SU-DHL-6 (cell line): ENCODE results near the gene NCKAP5.

Experiments used
- H2AFZ ChIP-seq: fragments of 200-600 bp; sonication (generic); 2 replicates; pipeline ENCODE4 v1.6.1; 2014; ENCODE audit warnings: low read depth, mild to moderate bottlenecking, moderate library complexity, mixed read lengths, antibody characterized with exemption, low read length; ENCODE audit not compliant: severe bottlenecking
- H3F3A ChIP-seq: fragments of 200-600 bp; shearing (Covaris generic); 2 replicates; pipeline ENCODE4 v1.6.0; 2016; ENCODE audit warnings: antibody characterized with exemption, mild to moderate bottlenecking; ENCODE audit not compliant: insufficient read depth
- H3K27ac ChIP-seq: fragments of 200-600 bp; sonication (generic); 2 replicates; pipeline ENCODE4 v1.5.1; 2016; ENCODE audit warnings: low read depth, mild to moderate bottlenecking, low read length, moderate library complexity, mixed read lengths
- H3K27me3 ChIP-seq: fragments of 200-600 bp; sonication (generic), shearing (Covaris generic); 2 replicates; pipeline ENCODE4 v1.6.0; 2014; ENCODE audit warnings: mild to moderate bottlenecking, low read length
- H3K36me3 ChIP-seq: fragments of 200-600 bp; sonication (generic); 2 replicates; pipeline ENCODE4 v1.6.1; 2014; ENCODE audit warnings: mild to moderate bottlenecking, low read length, mixed read lengths
- H3K4me2 ChIP-seq: fragments of 300-600, 200-600 bp; shearing (Covaris generic), sonication (generic); 2 replicates; pipeline ENCODE4 v1.6.0; 2014; ENCODE audit warnings: low read length, low read depth, mild to moderate bottlenecking; ENCODE audit not compliant: poor library complexity, severe bottlenecking
- H3K4me3 ChIP-seq: fragments of 200-600 bp; sonication (generic); 2 replicates; pipeline ENCODE4 v1.5.1; 2014; ENCODE audit warnings: antibody characterized with exemption, low read length, mild to moderate bottlenecking, mixed read lengths; ENCODE audit not compliant: insufficient read depth, poor library complexity, severe bottlenecking
- H3K79me2 ChIP-seq: fragments of 200-600 bp; sonication (generic); 2 replicates; pipeline ENCODE4 v1.6.1; 2014; ENCODE audit warnings: mild to moderate bottlenecking, low read length, moderate library complexity; ENCODE audit not compliant: insufficient read depth
- H3K9ac ChIP-seq: fragments of 200-600 bp; sonication (generic); 2 replicates; pipeline ENCODE4 v1.7.0; 2014; ENCODE audit warnings: mild to moderate bottlenecking, low read length
- H3K9me2 ChIP-seq: fragments of 200-600 bp; sonication (generic); replicated peaks from 2 replicates; pipeline ENCODE4 v1.6.1; 2014; ENCODE audit warnings: low read length; ENCODE audit not compliant: insufficient read depth
- H3K9me3 ChIP-seq: fragments of 200-600 bp; sonication (generic); 2 replicates; pipeline ENCODE4 v1.6.1; 2014; ENCODE audit warnings: low read length, mixed read lengths; ENCODE audit not compliant: insufficient read depth
- H4K20me1 ChIP-seq: fragments of 200-600 bp; sonication (generic); 2 replicates; pipeline ENCODE4 v1.6.1; 2014; ENCODE audit warnings: low read depth, mild to moderate bottlenecking, antibody characterized with exemption, low read length, moderate library complexity, mixed read lengths
- EZH2phosphoT487 ChIP-seq: fragments of 200-600 bp; sonication (generic), shearing (Covaris generic); conservative IDR thresholded peaks from 2 replicates; pipeline ENCODE4 v1.6.1; 2018; ENCODE audit warnings: mild to moderate bottlenecking, antibody characterized with exemption, low read length, moderate library complexity, mixed read lengths
- TF ChIP-seq, protein P1 (sequence below): fragments of 200-600 bp; sonication (generic); IDR thresholded peaks from one replicate; pipeline ENCODE4 v1.5.1; 2017; ENCODE audit warnings: antibody characterized with exemption, mild to moderate bottlenecking, low read length, moderate library complexity; ENCODE audit not compliant: insufficient read depth, poor library complexity, severe bottlenecking

The NCKAP5 gene

DNA sequence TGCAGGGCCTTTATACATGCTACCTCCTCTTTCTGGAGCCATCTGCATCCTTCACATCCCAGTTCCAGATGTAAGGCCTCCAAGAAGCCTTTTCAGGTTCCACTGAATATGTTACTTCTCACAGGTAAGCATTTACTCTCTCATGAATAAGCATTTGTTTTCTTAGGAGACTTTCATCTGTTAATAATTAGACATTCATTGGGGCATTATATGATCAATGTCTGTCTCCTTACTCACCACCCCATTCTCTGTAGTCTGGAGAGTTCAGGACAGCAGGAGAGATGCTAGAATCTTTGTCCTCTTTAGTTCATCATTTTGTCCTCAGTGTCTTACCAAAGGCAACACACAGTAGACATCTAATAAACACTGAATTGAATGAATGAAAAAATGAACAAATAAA lies 185.7 kb downstream of the NCKAP5 start:
- no peak overlapping the region for H3K27ac ChIP-seq
- H3K9me3 ChIP-seq, result no peaks in the 10 kb centered on the region
- no peaks in the 10 kb centered on the region for H3F3A ChIP-seq
- H3K27me3 ChIP-seq, result no peaks in the 10 kb centered on the region
- H3K9ac ChIP-seq, result no peak overlapping the region
- TF ChIP-seq, protein P1, sequence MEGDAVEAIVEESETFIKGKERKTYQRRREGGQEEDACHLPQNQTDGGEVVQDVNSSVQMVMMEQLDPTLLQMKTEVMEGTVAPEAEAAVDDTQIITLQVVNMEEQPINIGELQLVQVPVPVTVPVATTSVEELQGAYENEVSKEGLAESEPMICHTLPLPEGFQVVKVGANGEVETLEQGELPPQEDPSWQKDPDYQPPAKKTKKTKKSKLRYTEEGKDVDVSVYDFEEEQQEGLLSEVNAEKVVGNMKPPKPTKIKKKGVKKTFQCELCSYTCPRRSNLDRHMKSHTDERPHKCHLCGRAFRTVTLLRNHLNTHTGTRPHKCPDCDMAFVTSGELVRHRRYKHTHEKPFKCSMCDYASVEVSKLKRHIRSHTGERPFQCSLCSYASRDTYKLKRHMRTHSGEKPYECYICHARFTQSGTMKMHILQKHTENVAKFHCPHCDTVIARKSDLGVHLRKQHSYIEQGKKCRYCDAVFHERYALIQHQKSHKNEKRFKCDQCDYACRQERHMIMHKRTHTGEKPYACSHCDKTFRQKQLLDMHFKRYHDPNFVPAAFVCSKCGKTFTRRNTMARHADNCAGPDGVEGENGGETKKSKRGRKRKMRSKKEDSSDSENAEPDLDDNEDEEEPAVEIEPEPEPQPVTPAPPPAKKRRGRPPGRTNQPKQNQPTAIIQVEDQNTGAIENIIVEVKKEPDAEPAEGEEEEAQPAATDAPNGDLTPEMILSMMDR, result no peak
- TF ChIP-seq EZH2phosphoT487, result no peak
- no peak overlapping the region for H3K4me2 ChIP-seq
- no peaks in the 10 kb centered on the region for H3K79me2 ChIP-seq
- H2AFZ ChIP-seq, result no peak overlapping the region
- no peak overlapping the region for H3K4me3 ChIP-seq
- H3K36me3 ChIP-seq, result no peaks in the 10 kb centered on the region
- H3K9me2 ChIP-seq, result no peaks in the 10 kb centered on the region
- no peaks in the 10 kb centered on the region for H4K20me1 ChIP-seq

DNA sequence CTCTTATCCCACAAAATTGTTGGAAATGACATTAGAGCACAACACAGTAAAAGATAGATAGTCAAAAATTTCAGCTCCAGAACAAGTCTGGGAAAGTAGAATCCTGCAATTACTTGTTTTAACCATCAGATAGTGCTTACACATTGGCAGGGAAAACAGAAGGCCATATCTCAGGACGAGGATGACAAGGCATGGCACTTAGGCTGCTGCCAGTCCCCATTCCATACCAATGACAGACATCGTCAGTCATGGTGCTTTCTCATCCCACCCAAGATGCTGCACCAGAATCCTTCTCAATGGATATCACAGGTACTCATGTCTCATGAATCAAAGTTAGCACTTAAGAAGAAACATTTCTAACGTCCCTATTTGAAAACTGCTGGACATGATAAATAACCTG lies 187.3 kb downstream of the NCKAP5 start:
- Histone ChIP-seq H4K20me1 (no peaks in the 10 kb centered on the region), H3K36me3 (no peaks in the 10 kb centered on the region), H3K4me3 (no peak overlapping the region), H3K27ac (no peak overlapping the region), H3K9ac (no peak overlapping the region), H3K9me3 (no peaks in the 10 kb centered on the region), H2AFZ (no peak overlapping the region), H3F3A (no peaks in the 10 kb centered on the region), H3K79me2 (no peaks in the 10 kb centered on the region), H3K9me2 (no peaks in the 10 kb centered on the region), H3K4me2 (no peak overlapping the region), H3K27me3 (no peaks in the 10 kb centered on the region)
- TF ChIP-seq EZH2phosphoT487, result no peak
- TF ChIP-seq, protein P1, result no peak

DNA sequence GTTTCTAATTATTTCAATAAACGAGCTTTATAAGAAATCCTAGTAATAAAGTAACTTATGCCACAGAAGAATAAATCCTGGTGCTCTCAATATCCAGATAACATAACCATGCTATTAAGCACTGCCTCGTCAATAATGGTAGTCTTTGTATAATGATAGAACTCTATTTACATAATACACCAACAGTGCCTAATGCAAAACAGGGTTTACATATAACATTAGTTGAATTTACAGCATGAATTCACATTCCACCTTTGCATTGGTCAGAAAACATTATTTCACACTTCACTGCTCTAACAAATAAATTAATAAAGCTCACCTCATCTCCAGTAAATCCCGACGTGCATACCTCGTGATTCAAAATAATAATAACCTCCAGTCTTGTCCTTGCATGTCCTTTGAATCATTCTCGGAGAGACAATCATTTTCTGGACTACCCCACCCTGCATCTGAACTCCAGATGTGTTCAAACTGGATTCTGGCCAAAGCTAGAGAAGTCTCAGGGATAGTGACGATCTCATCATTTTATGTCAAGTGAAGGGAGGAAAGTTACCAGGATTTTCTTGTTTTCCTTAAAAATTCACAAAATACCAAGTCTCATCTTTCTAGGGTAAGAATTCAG lies 189.2 kb downstream of the NCKAP5 start:
- Histone ChIP-seq H3K9me2 (no peaks in the 10 kb centered on the region), H3K9me3 (no peaks in the 10 kb centered on the region), H3F3A (no peaks in the 10 kb centered on the region), H3K27ac (no peak overlapping the region), H3K27me3 (no peaks in the 10 kb centered on the region), H3K4me3 (no peak overlapping the region), H2AFZ (no peak overlapping the region), H3K9ac (no peak overlapping the region), H3K36me3 (no peaks in the 10 kb centered on the region), H3K4me2 (no peak overlapping the region), H3K79me2 (no peaks in the 10 kb centered on the region), H4K20me1 (no peaks in the 10 kb centered on the region)
- TF ChIP-seq, protein P1, result no peak
- no peak for TF ChIP-seq EZH2phosphoT487
